Smooth muscle cell (in vitro differentiated cells): ENCODE results near the gene AQR. TPM values are rescaled to one million over a fixed set of nuclear protein-coding genes. Genes with fewer than 3 reads are reported as not detected.

Source experiments
- DNase-seq: peaks from one replicate; lab custom pipeline; 2025; ENCODE audit not compliant: unreplicated experiment; lab: John Stamatoyannopoulos, UW
- H2AFZ ChIP-seq: fragments of 200-600 bp; sonication (generic); 2 replicates; pipeline ENCODE4 v1.6.0; 2016; ENCODE audit warnings: antibody characterized with exemption, low read depth, mild to moderate bottlenecking
- H3F3A ChIP-seq: fragments of 200-600 bp; sonication (generic); 2 replicates; pipeline ENCODE4 v1.6.0; 2017; ENCODE audit warnings: antibody characterized with exemption, low read depth
- H3K27ac ChIP-seq: fragments of 200-600 bp; sonication (generic); 2 replicates; pipeline ENCODE4 v1.5.1; 2016; ENCODE audit warnings: low read depth, mild to moderate bottlenecking
- H3K27me3 ChIP-seq: fragments of 200-600 bp; sonication (generic); 2 replicates; pipeline ENCODE4 v1.6.1; 2016; ENCODE audit warnings: low read depth, mild to moderate bottlenecking
- H3K36me3 ChIP-seq: fragments of 200-600 bp; sonication (generic); 2 replicates; pipeline ENCODE4 v1.5.1; 2016; ENCODE audit warnings: low read depth
- H3K4me1 ChIP-seq: fragments of 200-600 bp; sonication (generic); 2 replicates; pipeline ENCODE4 v1.5.1; 2016; ENCODE audit warnings: low read depth
- H3K4me2 ChIP-seq: fragments of 200-600 bp; sonication (generic); 2 replicates; pipeline ENCODE4 v1.6.0; 2016; ENCODE audit warnings: mild to moderate bottlenecking
- H3K4me3 ChIP-seq: fragments of 200-600 bp; sonication (generic); 2 replicates; pipeline ENCODE4 v1.5.1; 2016; ENCODE audit warnings: mild to moderate bottlenecking
- H3K79me2 ChIP-seq: fragments of 200-600 bp; sonication (generic); 2 replicates; pipeline ENCODE4 v1.6.0; 2016; ENCODE audit warnings: low read depth, mild to moderate bottlenecking
- H3K9ac ChIP-seq: fragments of 200-600 bp; sonication (generic); 2 replicates; pipeline ENCODE4 v1.6.0; 2016; ENCODE audit warnings: low read depth
- H3K9me3 ChIP-seq: fragments of 200-600 bp; sonication (generic); replicated peaks from 2 replicates; pipeline ENCODE4 v1.5.1; 2016; ENCODE audit warnings: low read depth
- H4K20me1 ChIP-seq: fragments of 200-600 bp; sonication (generic); 2 replicates; pipeline ENCODE4 v1.6.0; 2016; ENCODE audit warnings: low read depth
- WGBS: methylation state at CpG from one replicate; pipeline ENCODE4 v1.1.7; 2016; ENCODE audit warnings: low lambda C conversion rate; 5-methylcytosine and 5-hydroxymethylcytosine counted together
- polyA plus RNA-seq: library from polyadenylated mRNA; unstranded; fragments of >200 nt; fragmentation: Nextera tagmentation; extraction: Ambion mirVana; gene quantifications from 2 replicates; pipeline ENCODE4 v1.2.1, GENCODE V29; 2016
- total RNA-seq: library from RNA; depleted of rRNA; stranded (reverse); fragments of >200 nt; gene quantifications from 2 replicates; pipeline ENCODE4 v1.2.3, GENCODE V29; 2014
- TF ChIP-seq, protein P1 (sequence below): fragments of 200-600 bp; sonication (generic); IDR thresholded peaks from 2 replicates; pipeline ENCODE4 v1.5.1; 2017; ENCODE audit warnings: borderline replicate concordance, mild to moderate bottlenecking, antibody characterized with exemption; ENCODE audit not compliant: insufficient read depth, poor library complexity, severe bottlenecking

The AQR gene
- total and polyA plus RNA-seq, 2 experiments from 2014 or later: 13.0 to 33.6 TPM

DNA sequence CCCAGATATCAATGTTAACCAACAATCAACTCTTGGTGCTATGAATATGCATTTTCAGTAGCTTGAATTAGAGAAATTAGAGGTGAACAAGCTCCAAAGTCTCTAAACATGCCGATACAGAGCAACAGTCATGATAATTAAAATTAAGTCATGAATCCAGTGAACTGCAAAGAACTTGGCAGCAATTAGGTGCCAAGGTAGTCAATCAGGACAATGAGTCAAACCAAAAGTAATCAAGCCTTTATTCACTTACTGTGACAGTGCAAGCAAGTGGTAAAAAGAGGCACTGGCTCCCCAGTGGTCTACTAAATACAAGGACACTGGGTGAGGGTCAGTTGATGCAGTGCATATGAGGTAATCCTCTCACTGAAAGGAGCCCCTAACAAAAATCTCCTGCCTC, 16.8 kb upstream of the AQR start:
- peaks cover 55% of the 10 kb centered on the region for H3K79me2 ChIP-seq
- peak overlapping the region; percentile 84 for H3K4me3 ChIP-seq
- no peaks in the 10 kb centered on the region for H3F3A ChIP-seq
- peaks cover 21% of the 10 kb centered on the region for H3K4me1 ChIP-seq
- peaks cover 43% of the 10 kb centered on the region for H4K20me1 ChIP-seq
- no peak overlapping the region for H2AFZ ChIP-seq
- H3K27ac ChIP-seq: peak overlapping the region; percentile 96
- H3K9me3 ChIP-seq: no peaks in the 10 kb centered on the region
- no peaks in the 10 kb centered on the region for H3K36me3 ChIP-seq
- H3K9ac ChIP-seq: peak overlapping the region; percentile 96
- TF ChIP-seq, protein P1, sequence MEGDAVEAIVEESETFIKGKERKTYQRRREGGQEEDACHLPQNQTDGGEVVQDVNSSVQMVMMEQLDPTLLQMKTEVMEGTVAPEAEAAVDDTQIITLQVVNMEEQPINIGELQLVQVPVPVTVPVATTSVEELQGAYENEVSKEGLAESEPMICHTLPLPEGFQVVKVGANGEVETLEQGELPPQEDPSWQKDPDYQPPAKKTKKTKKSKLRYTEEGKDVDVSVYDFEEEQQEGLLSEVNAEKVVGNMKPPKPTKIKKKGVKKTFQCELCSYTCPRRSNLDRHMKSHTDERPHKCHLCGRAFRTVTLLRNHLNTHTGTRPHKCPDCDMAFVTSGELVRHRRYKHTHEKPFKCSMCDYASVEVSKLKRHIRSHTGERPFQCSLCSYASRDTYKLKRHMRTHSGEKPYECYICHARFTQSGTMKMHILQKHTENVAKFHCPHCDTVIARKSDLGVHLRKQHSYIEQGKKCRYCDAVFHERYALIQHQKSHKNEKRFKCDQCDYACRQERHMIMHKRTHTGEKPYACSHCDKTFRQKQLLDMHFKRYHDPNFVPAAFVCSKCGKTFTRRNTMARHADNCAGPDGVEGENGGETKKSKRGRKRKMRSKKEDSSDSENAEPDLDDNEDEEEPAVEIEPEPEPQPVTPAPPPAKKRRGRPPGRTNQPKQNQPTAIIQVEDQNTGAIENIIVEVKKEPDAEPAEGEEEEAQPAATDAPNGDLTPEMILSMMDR: no peak
- WGBS: 91% methylated on average over 1 of the region's 1 CpG
- DNase-seq: no peak
- H3K27me3 ChIP-seq: no peaks in the 10 kb centered on the region
- peak overlapping the region; percentile 99 for H3K4me2 ChIP-seq

DNA sequence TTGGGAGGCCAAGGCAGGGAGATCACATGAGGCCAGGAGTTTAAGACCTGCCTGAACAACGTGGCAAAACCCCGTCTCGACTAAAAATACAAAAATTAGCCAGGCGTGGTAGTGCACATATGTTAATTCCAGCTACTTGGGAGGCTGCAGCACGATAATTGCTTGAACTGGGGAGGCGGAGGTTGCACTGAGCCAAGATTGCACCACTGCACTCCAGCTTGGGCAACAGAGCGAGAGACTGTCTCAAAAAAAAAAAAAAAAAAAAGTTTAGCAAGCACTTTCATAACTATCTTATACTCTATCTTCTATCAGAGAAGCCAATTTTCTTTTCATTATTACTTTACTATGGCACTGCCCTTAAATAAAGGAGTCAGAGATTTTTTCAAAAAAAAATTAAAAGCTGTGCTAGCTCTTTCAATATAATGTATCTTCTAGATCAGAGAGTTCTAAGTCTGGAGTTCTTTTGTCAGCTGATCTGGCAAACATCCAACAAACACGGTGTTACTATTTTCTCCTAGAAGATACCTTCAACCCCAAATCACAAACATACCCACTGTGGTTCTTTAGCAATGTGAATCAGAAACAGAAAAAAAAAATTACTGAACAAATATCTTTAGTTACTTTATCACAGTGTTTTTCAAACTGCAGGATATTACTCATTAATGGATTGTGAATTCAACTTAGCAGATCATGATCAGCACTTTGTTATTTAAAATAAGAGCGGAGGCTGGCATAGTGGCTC, 15.5 kb upstream of the AQR start:
- no peak overlapping the region for H2AFZ ChIP-seq
- peaks cover 21% of the 10 kb centered on the region for H3K4me1 ChIP-seq
- peaks cover 61% of the 10 kb centered on the region for H3K79me2 ChIP-seq
- no peak overlapping the region for H3K9ac ChIP-seq
- WGBS: 74% methylated on average over 9 of the region's 9 CpGs
- no peaks in the 10 kb centered on the region for H3F3A ChIP-seq
- TF ChIP-seq, protein P1: no peak
- peak overlapping the region; percentile 99 for H3K4me2 ChIP-seq
- no peak for DNase-seq
- no peaks in the 10 kb centered on the region for H3K27me3 ChIP-seq
- peak overlapping the region; percentile 84 for H3K4me3 ChIP-seq
- peaks cover 46% of the 10 kb centered on the region for H4K20me1 ChIP-seq
- no peaks in the 10 kb centered on the region for H3K36me3 ChIP-seq
- no peaks in the 10 kb centered on the region for H3K9me3 ChIP-seq
- peak overlapping the region; percentile 96 for H3K27ac ChIP-seq

DNA sequence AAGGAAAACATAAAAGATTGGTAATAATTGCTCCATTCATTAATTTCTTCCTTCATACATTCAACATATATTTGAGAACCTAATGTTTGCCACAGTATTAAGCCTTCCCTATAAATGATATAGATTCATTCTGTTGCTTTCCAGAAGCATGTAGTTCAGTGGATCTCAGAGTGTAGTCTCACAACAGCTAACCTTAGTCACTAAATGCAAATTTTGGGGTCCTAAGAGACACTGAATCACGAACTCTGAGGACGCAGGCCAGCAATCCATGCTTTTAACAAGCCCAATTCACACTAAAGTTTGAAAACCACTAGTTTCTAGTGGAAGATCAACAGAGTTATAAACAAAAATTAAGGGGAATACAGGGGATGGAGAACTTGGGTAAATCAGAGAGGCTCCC, 7.2 kb upstream of the AQR start:
- no peak for DNase-seq

More for the DNA sequence above, 7.2 kb upstream of the AQR start:
- Histone ChIP-seq H3K4me2 (no peak overlapping the region), H3K4me1 (no peaks in the 10 kb centered on the region), H3K36me3 (no peaks in the 10 kb centered on the region), H3K4me3 (no peak overlapping the region), H3K27me3 (no peaks in the 10 kb centered on the region), H3K27ac (no peak overlapping the region), H3F3A (no peaks in the 10 kb centered on the region), H2AFZ (no peak overlapping the region), H3K9ac (no peak overlapping the region), H3K79me2 (peaks cover 15% of the 10 kb centered on the region), H4K20me1 (peaks cover 27% of the 10 kb centered on the region), H3K9me3 (no peaks in the 10 kb centered on the region)
- 45% methylated on average over 2 of the region's 2 CpGs for WGBS
- TF ChIP-seq, protein P1: no peak
